GM18505 (cell line): ENCODE results near the gene PRPH2.
"Not testable (repeated sequence)": the region's sequence is repeated elsewhere in the genome, so short reads cannot be mapped to it uniquely, and the experiment has no call there.

Source experiments
- ATAC-seq: cut with Tn5 transposase; IDR thresholded peaks from one replicate; pipeline ENCODE4 v1.9.1; 2021; ENCODE audit not compliant: unreplicated experiment
- POLR2A ChIP-seq: IDR thresholded peaks from 4 replicates; pipeline ENCODE4 v1.6.1; 2011; ENCODE audit warnings: borderline replicate concordance; ENCODE audit not compliant: insufficient read depth, insufficient read length; ENCODE audit errors: extremely low read depth

Gene PRPH2

DNA sequence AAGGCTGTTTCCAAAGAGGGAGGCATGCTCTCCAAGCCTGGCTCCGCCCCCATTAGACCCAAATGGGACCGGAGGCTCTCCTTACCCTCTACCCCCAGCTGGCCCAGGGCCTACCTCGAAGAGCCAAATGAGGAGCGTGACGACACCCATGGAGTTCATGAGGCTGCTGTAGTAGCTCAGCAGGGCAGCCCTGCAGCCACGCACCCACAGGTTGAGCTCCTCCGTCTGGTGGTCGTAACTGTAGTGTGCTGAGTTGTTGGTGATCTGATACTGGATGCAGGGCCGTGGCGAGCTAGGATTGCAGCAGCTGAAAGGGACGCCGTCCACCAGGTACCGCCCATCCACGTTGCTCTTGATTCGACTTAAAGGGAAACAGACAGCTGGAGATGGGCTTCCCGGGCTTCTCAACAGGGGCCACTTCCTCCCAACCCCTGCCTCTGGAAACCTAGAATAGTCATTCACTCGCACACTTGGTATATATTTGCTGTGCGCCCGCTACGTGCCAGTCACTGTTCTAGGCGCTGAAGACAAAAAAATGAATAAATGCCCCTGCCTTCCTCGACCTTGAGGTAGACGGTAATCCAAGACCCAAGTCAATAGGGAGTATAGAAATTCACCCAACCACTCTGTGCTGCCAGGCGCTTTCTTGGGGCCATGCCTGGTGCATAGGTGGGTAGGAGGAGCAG, 18.0 kb downstream of the PRPH2 start:
- TF ChIP-seq POLR2A: no peak
- no peak for ATAC-seq

DNA sequence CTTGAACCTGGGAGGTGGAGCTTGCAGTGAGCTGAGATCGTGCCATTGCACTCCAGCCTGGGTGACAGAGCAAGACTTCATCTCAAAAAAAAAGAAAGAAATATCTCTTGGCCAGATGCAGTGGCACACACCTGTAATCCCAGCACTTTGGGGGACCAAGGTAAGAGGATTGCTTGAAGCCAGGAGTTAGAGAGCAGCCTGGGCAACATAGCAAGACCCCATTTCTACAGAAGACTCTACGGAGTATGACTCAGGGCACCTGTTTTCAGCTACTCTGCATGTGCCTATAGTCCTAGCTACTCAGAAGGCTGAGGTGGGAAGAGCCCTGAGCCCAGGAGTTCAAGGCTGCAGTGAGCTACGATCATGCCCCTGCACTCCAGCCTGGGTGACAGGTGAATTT, 19.6 kb downstream of the PRPH2 start:
- ATAC-seq: not testable (repeated sequence)

GRCh38 chr6:42702200-42702599, 20.2 kb downstream of the PRPH2 start:
- no peak for ATAC-seq
- no peak for TF ChIP-seq POLR2A

DNA sequence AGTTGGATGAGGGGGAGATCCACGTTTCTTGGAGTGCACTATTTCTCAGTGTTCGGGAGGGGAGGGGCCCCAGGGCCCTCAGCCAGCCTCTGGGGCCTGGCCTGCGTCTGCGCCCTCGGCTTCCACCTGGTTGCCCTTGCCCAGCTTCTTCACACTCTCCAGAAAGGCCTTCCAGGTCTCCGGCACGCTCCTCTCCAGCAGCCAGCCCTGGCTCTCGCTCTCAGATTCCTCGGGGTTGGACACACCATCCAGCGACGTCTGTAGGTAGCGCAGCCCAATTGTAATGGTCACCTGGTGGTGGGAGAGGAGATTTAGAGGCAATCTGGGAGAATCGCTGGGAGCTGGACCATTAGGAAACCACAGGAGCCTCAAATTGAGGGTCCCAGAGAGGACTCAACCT, 24.2 kb downstream of the PRPH2 start:
- ATAC-seq: no peak
- no peak for TF ChIP-seq POLR2A

- TF ChIP-seq POLR2A: no peak
- no peak for ATAC-seq
Observed at GRCh38 chr6:42697268-42697655, 25.1 kb downstream of the PRPH2 start.

DNA sequence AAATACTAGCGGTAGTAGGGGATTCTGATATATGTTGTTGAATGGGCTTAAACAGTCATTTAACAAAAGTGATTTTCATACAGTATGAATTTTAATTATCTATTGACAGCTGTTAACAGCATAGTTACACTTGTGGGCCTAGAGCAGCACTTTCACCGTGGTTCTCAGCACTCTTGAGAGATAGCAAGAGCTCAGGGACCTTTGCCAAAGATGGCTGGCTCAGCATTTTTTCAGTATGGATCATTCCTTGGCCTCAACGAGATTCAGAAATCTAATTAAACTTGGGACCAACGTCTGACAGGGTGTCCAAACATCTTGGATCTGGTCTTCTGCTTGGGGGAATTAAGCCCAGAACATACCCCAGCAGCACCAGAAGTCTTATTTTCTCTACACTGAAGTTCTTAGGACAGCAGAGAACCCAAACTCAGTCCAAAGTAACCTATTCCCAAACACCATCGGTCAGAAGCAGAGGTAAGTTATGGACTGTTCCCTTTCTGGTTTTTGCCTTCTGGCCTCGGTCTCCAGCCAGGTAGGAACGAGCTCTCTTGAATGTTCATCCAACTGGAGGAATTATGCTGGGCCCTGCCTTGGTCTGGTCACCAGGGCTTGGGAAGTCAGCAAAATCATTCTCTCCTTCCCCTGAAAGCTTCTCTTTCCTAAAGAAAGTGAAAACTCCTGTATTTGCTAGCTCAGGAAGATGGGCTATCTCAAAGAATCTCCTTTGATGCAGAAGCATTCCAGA, 25.7 kb downstream of the PRPH2 start:
- ATAC-seq: no peak
- no peak for TF ChIP-seq POLR2A

DNA sequence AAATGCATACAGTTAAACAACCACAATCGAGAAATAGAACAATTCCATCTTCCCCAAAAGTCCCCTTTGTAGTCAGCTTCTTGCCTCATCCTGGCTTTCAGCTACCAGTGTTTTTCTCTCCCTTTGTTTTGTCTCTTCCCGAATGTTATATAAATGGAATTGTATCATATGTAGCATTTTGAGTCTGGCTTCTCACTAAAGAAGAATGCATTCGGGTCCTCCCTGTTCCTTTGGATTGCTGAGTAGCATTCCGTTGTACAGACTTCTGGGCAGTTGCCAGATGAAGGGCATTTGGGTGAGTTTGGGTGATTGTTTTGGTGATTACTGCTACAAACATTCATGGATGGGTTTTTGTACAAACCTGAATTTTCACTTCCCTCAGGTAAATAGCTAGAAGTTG, 27.8 kb downstream of the PRPH2 start:
- TF ChIP-seq POLR2A: no peak
- no peak for ATAC-seq

DNA sequence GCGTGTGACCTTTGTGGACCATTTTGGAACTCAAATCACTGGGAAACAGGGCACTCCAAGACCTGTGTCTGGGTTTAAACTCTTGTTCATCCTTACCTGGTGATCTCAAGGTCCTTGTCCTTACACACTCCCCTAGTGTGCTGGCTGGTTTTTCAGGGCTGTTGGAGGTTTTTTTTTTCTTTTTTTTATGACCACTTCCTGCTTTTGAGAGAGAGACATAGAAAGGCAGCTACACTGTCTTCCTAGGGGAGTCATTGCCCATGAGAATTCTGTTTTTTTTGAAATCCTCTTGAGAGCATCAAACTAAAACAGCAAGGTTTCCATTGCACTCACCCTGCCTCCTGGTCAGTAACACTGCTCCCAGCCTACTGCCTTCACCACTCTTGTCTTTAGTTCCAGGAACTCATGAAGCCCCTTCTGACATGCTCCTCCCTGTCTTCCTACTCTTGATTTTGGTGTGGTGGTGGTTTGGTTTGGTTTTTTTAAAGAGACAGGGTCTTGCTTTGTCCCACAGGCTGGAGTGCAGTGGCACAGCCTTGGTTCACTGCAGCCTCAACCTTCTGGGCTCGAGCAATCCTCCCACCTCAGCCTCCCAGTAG, 28.6 kb downstream of the PRPH2 start:
- TF ChIP-seq POLR2A: no peak
- no peak for ATAC-seq

- no peak for ATAC-seq
Observed at GRCh38 chr6:42692137-42692911, 30.1 kb downstream of the PRPH2 start.

GRCh38 chr6:42690872-42691271, 31.5 kb downstream of the PRPH2 start:
- TF ChIP-seq POLR2A: no peak
- no peak for ATAC-seq

More at GRCh38 chr6:42692137-42692911, 30.1 kb downstream of the PRPH2 start:
- no peak for TF ChIP-seq POLR2A

DNA sequence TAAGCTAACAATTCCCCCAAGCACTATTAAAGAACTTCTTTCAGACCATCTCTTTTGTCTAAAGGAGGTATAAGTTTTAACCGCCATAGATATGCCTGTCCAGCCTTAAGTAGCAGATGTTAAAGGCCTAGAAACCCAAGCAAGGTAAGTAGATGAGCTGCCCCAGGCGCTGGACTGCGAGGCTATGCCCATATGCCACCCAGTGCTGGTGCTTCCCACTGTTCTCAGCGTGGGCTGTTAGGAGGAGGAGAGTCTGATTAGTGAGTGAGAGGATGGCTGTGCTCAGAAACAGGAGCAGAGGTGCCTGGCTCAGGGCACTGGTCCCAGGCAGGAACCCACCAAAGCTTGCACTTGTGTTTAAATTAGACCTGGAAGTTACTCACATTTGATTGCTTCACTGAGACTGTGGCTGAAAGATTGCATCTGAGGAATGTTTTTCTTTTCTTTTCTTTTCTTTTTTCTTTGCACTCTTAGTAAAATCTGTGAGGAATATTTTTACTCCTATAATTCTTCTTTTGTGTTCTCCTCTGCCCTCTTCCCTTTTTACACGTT, 32.2 kb downstream of the PRPH2 start:
- ATAC-seq: no peak
- TF ChIP-seq POLR2A: no peak

- ATAC-seq: no peak
- no peak for TF ChIP-seq POLR2A
Observed at GRCh38 chr6:42689371-42689770, 33.0 kb downstream of the PRPH2 start.

GRCh38 chr6:42688281-42688680, 34.1 kb downstream of the PRPH2 start:
- TF ChIP-seq POLR2A: no peak
- ATAC-seq: no peak

DNA sequence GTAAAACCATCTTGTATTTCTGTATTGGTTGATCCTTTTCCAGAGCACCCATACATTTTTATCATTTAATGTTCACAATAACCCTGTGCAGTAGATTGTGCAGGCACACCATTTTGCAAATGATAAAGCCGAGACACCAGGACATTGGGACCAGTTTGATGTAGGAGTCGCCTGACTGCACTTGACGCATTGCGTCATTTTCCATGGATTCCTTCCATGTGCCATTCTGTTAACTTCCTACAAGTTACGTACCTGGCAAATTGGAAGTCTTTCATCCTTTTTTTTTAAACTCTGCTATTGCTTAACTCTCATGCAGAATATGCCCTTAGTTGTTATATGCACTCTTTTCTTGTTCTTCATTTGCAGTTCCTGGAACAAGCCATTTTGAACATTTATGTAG, 43.0 kb downstream of the PRPH2 start:
- no peak for ATAC-seq
- no peak for TF ChIP-seq POLR2A

GRCh38 chr6:42674780-42675179, 47.6 kb downstream of the PRPH2 start:
- TF ChIP-seq POLR2A: no peak
- ATAC-seq: no peak

DNA sequence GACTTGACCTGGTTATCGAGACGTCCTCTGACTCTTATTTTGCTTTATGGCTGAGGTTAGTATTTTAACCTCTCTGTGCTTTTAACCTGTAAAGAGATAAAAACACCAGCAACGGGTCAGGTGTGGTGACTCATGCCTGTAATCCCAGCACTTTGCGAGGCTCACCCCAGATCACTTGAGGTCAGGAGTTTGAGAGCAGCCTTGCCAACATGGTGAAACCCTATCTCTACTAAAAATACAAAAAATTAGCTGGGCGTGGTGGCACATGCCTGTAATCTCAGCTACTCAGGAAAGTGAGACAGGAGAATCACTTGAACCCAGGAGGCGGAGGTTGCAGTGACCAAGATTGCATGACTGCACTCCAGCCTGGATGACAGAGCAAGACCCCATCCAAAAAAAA, 48.0 kb downstream of the PRPH2 start:
- ATAC-seq: not testable (repeated sequence)
